ENCODE data around the gene BICC1.

DNA sequence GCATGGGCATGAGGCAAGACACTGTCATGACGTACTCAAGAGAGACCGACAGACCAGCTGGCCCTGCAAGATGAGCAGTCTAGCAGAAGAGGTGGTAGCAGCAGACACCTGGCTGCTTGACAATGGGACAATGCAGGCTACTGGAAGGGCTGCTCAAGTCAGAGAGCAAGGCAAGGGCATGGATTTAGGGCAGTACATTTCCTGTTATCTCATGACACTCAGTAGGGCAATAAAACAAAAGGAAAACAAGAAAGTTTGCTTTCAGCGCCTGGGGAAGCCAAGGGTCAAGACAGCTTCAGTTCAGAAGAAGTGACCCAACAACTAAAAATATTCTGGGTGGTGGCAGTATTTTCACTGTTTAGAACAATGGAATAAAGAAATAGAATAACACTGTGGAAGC lies 332.0 kb downstream of the BICC1 start:
- TF ChIP-seq, protein P1, sequence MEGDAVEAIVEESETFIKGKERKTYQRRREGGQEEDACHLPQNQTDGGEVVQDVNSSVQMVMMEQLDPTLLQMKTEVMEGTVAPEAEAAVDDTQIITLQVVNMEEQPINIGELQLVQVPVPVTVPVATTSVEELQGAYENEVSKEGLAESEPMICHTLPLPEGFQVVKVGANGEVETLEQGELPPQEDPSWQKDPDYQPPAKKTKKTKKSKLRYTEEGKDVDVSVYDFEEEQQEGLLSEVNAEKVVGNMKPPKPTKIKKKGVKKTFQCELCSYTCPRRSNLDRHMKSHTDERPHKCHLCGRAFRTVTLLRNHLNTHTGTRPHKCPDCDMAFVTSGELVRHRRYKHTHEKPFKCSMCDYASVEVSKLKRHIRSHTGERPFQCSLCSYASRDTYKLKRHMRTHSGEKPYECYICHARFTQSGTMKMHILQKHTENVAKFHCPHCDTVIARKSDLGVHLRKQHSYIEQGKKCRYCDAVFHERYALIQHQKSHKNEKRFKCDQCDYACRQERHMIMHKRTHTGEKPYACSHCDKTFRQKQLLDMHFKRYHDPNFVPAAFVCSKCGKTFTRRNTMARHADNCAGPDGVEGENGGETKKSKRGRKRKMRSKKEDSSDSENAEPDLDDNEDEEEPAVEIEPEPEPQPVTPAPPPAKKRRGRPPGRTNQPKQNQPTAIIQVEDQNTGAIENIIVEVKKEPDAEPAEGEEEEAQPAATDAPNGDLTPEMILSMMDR (conservative IDR thresholded peaks at IDR 0.05): no peak
- no peak for TF ChIP-seq ZFX (IDR thresholded peaks at IDR 0.05)
